ENCODE results near the gene RSPO4.

DNA sequence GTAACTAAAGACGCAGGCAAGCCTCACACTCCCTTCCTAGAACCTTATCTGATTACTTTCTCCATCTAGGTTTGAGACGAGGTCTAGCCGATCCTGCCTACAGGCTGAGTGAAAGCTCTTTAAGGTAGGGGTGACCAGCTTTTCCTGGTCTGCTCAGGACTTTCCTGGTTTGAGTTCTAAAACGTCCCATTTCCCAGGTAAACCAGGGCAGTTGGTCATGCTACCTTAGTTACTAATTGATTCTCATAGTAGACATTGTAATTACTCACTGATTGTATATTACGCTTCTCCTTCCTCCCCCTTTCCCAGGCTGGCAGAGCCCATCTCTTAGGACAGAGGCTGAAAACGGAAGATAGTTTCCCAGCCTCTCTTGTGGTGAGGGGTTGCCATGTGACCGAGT, 27.9 kb upstream of the RSPO4 start:
- TF ChIP-seq, protein P1, sequence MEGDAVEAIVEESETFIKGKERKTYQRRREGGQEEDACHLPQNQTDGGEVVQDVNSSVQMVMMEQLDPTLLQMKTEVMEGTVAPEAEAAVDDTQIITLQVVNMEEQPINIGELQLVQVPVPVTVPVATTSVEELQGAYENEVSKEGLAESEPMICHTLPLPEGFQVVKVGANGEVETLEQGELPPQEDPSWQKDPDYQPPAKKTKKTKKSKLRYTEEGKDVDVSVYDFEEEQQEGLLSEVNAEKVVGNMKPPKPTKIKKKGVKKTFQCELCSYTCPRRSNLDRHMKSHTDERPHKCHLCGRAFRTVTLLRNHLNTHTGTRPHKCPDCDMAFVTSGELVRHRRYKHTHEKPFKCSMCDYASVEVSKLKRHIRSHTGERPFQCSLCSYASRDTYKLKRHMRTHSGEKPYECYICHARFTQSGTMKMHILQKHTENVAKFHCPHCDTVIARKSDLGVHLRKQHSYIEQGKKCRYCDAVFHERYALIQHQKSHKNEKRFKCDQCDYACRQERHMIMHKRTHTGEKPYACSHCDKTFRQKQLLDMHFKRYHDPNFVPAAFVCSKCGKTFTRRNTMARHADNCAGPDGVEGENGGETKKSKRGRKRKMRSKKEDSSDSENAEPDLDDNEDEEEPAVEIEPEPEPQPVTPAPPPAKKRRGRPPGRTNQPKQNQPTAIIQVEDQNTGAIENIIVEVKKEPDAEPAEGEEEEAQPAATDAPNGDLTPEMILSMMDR (IDR thresholded peaks at IDR 0.05) = no peak
- no peak for TF ChIP-seq ZFX (IDR thresholded peaks at IDR 0.05; ENCODE audit: borderline replicate concordance)

Data from 22Rv1 (cell line).